K562 (cell line): Measurements from ENCODE around the gene KRT71. TPM values are rescaled to one million over a fixed set of nuclear protein-coding genes. Genes with fewer than 3 reads are reported as not detected.

ENCODE experiments used
- ATAC-seq: fragments of 200-7000 bp; cut with Tn5 transposase; 3 replicates; pipeline ENCODE4 v1.9.1; 2020; ENCODE audit warnings: moderate library complexity
- BruUV-seq: library from RNA; stranded (reverse); fragments of 400-500 nt; replicated peaks from 2 replicates; lab custom pipeline; 2021; lab: Mats Ljungman, UMichigan
- CTCF ChIA-PET: fragments of 300-600 bp; formaldehyde crosslinking; extraction: SDS; loops from one replicate; lab custom pipeline; 2021; ENCODE audit warnings: low intra/inter-chr PET ratio; lab: Yijun Ruan, JAX
- POLR2A ChIA-PET: fragments of 300-600, 350-650 bp; sonication (Branson Sonifier 250); formaldehyde crosslinking; extraction: SDS; loops from one replicate; lab custom pipeline; 2021; ENCODE audit warnings: antibody characterized with exemption, inconsistent platforms; lab: Yijun Ruan, JAX
- DNase-seq, 4 experiments: peaks; one replicate each; pipeline versions ENCODE4 v3.0.0 to v3.0.0-alpha.2; 2011 to 2018; ENCODE audit warnings: low spot score in 3 of 4, mixed read lengths in 3 of 4; ENCODE audit errors: extremely low read depth in 1 of 4
- FAIRE-seq: peaks from 2 replicates; lab custom pipeline; 2011; peaks lifted over from hg19 to GRCh38; lab: Jason Lieb, UNC
- H2AFZ ChIP-seq: 2 replicates; pipeline ENCODE4 v1.6.0; 2011; ENCODE audit warnings: low read depth, low read length, control low read depth, inconsistent platforms
- H3K27ac ChIP-seq: fragments of 200-600 bp; 3 replicates; pipeline ENCODE4 v1.8.0; 2011; ENCODE audit warnings: low read depth, mild to moderate bottlenecking, control low read depth, inconsistent platforms, low read length, moderate library complexity, mixed read lengths; ENCODE audit errors: extremely low read depth
- H3K27me3 ChIP-seq, 2 experiments: fragments of 300-600 bp in 1 of 2; 2 replicates in 1 of 2; 3 replicates in 1 of 2; pipeline versions ENCODE4 v1.6.0 to v1.8.0; 2011; ENCODE audit warnings: inconsistent platforms in 2 of 2, low read length in 2 of 2, mild to moderate bottlenecking in 1 of 2, mixed read lengths in 1 of 2, moderate library complexity in 1 of 2; ENCODE audit not compliant: control insufficient read depth in 2 of 2, insufficient read depth in 2 of 2
- H3K36me3 ChIP-seq: fragments of 300-600 bp; 3 replicates; pipeline ENCODE4 v1.8.0; 2011; ENCODE audit warnings: mild to moderate bottlenecking, low read length, inconsistent platforms; ENCODE audit not compliant: control insufficient read depth, insufficient read depth
- H3K4me1 ChIP-seq, 2 experiments: fragments of 200-600 bp in 1 of 2; replicated peaks in 1 of 2; 2 replicates in 1 of 2; 3 replicates in 1 of 2; pipeline versions ENCODE4 v1.5.1 to v1.8.0; 2011; ENCODE audit warnings: inconsistent platforms in 2 of 2, low read length in 2 of 2, mild to moderate bottlenecking in 1 of 2, mixed read lengths in 1 of 2, moderate library complexity in 1 of 2; ENCODE audit not compliant: control insufficient read depth in 2 of 2, insufficient read depth in 2 of 2
- H3K4me2 ChIP-seq: 2 replicates; pipeline ENCODE4 v1.6.1; 2011; ENCODE audit warnings: low read length, control low read depth, inconsistent platforms, mixed read lengths; ENCODE audit not compliant: insufficient read depth
- H3K4me3 ChIP-seq: fragments of 200-600 bp; sonication (generic), shearing (Covaris generic); 2 replicates; pipeline ENCODE4 v1.5.1; 2016; ENCODE audit warnings: control low read depth, inconsistent platforms
- H3K79me2 ChIP-seq: fragments of 200-600 bp; 3 replicates; pipeline ENCODE4 v1.8.0; 2011; ENCODE audit warnings: low read length, inconsistent platforms; ENCODE audit not compliant: control insufficient read depth, insufficient read depth
- H3K9ac ChIP-seq, 2 experiments: 2 replicates each; pipeline versions ENCODE4 v1.6.0 to v1.6.1; 2011; ENCODE audit warnings: low read depth in 2 of 2, low read length in 2 of 2, control low read depth in 1 of 2, inconsistent platforms in 1 of 2, mild to moderate bottlenecking in 1 of 2, mixed read lengths in 1 of 2; ENCODE audit not compliant: insufficient read depth in 1 of 2
- H3K9me1 ChIP-seq: one replicate; pipeline ENCODE4 v1.6.0; 2011; ENCODE audit warnings: inconsistent platforms, mild to moderate bottlenecking, low read length, moderate library complexity; ENCODE audit not compliant: control insufficient read depth, insufficient read depth
- H3K9me3 ChIP-seq: replicated peaks from 2 replicates; pipeline ENCODE4 v1.5.1; 2011; ENCODE audit warnings: low read depth, low read length, inconsistent platforms; ENCODE audit not compliant: control insufficient read depth, insufficient read depth
- H4K20me1 ChIP-seq: replicated peaks from 2 replicates; pipeline ENCODE4 v1.6.1; 2011; ENCODE audit warnings: low read length, inconsistent platforms, mixed read lengths; ENCODE audit not compliant: control insufficient read depth, insufficient read depth
- ETS2 ChIP-seq: IDR thresholded peaks from 2 replicates; pipeline ENCODE4 v1.6.1; 2016; ENCODE audit warnings: borderline replicate concordance, missing genetic modification characterization, mild to moderate bottlenecking, moderate library complexity, missing compliant biosample characterization; ENCODE audit not compliant: poor library complexity, severe bottlenecking
- HMBOX1 ChIP-seq: sonication (generic); IDR thresholded peaks from 2 replicates; pipeline ENCODE4 v1.6.1; 2016
- JUND ChIP-seq, 2 experiments: IDR thresholded peaks; 2 replicates in 1 of 2; 3 replicates in 1 of 2; pipeline ENCODE4 v1.6.1; 2011; ENCODE audit warnings: borderline replicate concordance in 2 of 2, low read depth in 2 of 2, low read length in 2 of 2, improper control_type of control experiment in 1 of 2, missing biosample characterization in 1 of 2, missing genetic modification characterization in 1 of 2, missing genetic modification reagents in 1 of 2
- PKNOX1 ChIP-seq: fragments of 450-650 bp; IDR thresholded peaks from 2 replicates; pipeline ENCODE4 v1.6.1; 2016
- ZBTB40 ChIP-seq, 2 experiments: fragments of 450-650 bp in 1 of 2; sonication (generic) in 1 of 2; formaldehyde crosslinking in 1 of 2; IDR thresholded peaks; 2 replicates each; pipeline versions ENCODE4 v1.7.1 to v1.9.0; 2016 to 2022; ENCODE audit warnings: inconsistent platforms in 1 of 2, mild to moderate bottlenecking in 1 of 2, missing genetic modification reagents in 1 of 2
- WGBS: fragments of 100-300 bp; shearing (Covaris generic); methylation state at CpG from one replicate; pipeline ENCODE4 v1.1.6; 2016; ENCODE audit warnings: low coverage, mixed read lengths; ENCODE audit not compliant: insufficient coverage; ENCODE audit errors: missing lambda C conversion rate; 5-methylcytosine and 5-hydroxymethylcytosine counted together
- in situ Hi-C: fragments of 300-500 bp; cut with MboI; formaldehyde crosslinking; loops from 4 replicates; pipeline ENCODE4 v1.15.0; 2018; ENCODE audit warnings: inconsistent platforms, mixed read lengths
- intact Hi-C: fragments of 100-400 bp; cut with micrococcal nuclease; formaldehyde crosslinking; loops from 2 replicates; pipeline ENCODE4 v1.14.2; 2022
- polyA plus RNA-seq, 8 experiments: library from polyadenylated mRNA; depleted of rRNA in 4 of 8; stranded (reverse) in 5 of 8; unstranded in 3 of 8; fragments of >200 nt; fragmentation: Nextera tagmentation in 2 of 8; fragmentation: Illumina TruSeq in 1 of 8; extraction: Ambion mirVana in 2 of 8; extraction: Trizol in 1 of 8; gene quantifications; 2 replicates each; pipeline versions ENCODE4 v1.2.1 to v1.2.3, GENCODE V29; 2011 to 2014; ENCODE audit warnings: inconsistent platforms in 1 of 8, missing spikeins in 1 of 8
- total RNA-seq, 7 experiments: library from RNA; depleted of rRNA in 6 of 7; stranded (reverse); fragments of >200 nt in 6 of 7; fragmentation: Illumina TruSeq in 2 of 7; extraction: Trizol in 2 of 7; gene quantifications; 2 replicates each; pipeline versions ENCODE4 v1.2.1 to v1.2.3, GENCODE V29; 2011 to 2021; ENCODE audit warnings: low replicate concordance in 1 of 7
- TF ChIP-seq, protein P1 (sequence below), 2 experiments: fragments of 450-650 bp; conservative IDR thresholded peaks; 2 replicates each; pipeline ENCODE4 v1.6.1; 2017; ENCODE audit warnings: mild to moderate bottlenecking in 2 of 2, moderate library complexity in 2 of 2

KRT71 gene
- total and polyA plus RNA-seq, 9 of the 15 experiments (the other 6 are each of a cell fraction or from before 2014, with no cell fraction given), result not detected

DNA sequence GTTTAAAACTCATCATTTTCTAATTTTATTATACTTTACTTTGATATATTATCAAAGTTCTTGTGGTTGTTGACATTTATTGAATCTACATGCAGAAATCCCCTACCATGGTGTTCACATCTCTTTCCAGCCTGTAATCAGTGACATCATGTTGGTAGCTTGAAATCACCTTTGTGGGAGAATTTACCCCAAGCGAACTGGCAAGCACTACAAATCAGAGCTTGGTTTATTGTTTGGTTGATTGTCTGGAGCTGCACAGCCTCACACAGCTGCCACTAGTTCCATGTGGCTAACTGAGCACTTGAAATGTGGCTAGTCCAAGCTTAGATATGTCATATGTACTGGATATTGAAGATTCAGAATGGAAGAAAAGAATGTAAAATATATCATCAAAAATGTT, 17.4 kb downstream of the KRT71 start:
- Histone ChIP-seq H3K9me1 (no peaks in the 10 kb centered on the region), H3K36me3 (no peaks in the 10 kb centered on the region), H3K9me3 (no peaks in the 10 kb centered on the region), H3K4me1 (no peaks in the 10 kb centered on the region), H3K4me2 (no peak overlapping the region), H3K4me3 (no peak overlapping the region), H3K27me3 (peaks cover 7 to 30% of the 10 kb centered on the region in 2 experiments; a peak in 4 of 5 replicates), H2AFZ (no peak overlapping the region), H3K27ac (no peak overlapping the region), H3K9ac (no peak overlapping the region), H3K79me2 (no peaks in the 10 kb centered on the region), H4K20me1 (no peaks in the 10 kb centered on the region; the same call in 1 of the 2 replicates)
- BruUV-seq, result no TSS peak
- WGBS, result 0% methylated on average over 1 of the region's 1 CpG
- ATAC-seq (no peak), FAIRE-seq (no peak), DNase-seq (no peak)
- intact Hi-C loops (no loop called here), in situ Hi-C loops (no loop called here)
- POLR2A ChIA-PET, result no interaction called here
- CTCF ChIA-PET, result no interaction called here
- no peak for TF ChIP-seq PKNOX1
- no peak for TF ChIP-seq JUND (IDR thresholded peaks at IDR 0.05; ENCODE audit: borderline replicate concordance, low read depth, low read length)
- TF ChIP-seq JUND (tag; IDR thresholded peaks at IDR 0.05; ENCODE audit: borderline replicate concordance, low read depth, low read length), result no peak
- TF ChIP-seq ZBTB40 (IDR thresholded peaks at IDR 0.05), result no peak
- no peak for TF ChIP-seq ZBTB40 (CRISPR knock-in tag; IDR thresholded peaks at IDR 0.05)
- TF ChIP-seq, protein P1, sequence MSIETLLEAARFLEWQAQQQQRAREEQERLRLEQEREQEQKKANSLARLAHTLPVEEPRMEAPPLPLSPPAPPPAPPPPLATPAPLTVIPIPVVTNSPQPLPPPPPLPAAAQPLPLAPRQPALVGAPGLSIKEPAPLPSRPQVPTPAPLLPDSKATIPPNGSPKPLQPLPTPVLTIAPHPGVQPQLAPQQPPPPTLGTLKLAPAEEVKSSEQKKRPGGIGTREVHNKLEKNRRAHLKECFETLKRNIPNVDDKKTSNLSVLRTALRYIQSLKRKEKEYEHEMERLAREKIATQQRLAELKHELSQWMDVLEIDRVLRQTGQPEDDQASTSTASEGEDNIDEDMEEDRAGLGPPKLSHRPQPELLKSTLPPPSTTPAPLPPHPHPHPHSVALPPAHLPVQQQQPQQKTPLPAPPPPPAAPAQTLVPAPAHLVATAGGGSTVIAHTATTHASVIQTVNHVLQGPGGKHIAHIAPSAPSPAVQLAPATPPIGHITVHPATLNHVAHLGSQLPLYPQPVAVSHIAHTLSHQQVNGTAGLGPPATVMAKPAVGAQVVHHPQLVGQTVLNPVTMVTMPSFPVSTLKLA (conservative IDR thresholded peaks at IDR 0.05), result no peak
- TF ChIP-seq HMBOX1, result no peak
- TF ChIP-seq ETS2 (tag), result no peak
